Peyer's patch (tissue), 4 donors: ENCODE data around the gene HLA-DOB.

ENCODE experiments used
- POLR2A ChIP-seq, 2 donors: fragments of 450-650 bp; IDR thresholded peaks; one replicate each; pipeline ENCODE4 v1.5.1; 2017; ENCODE audit warnings: antibody characterized with exemption in 2 of 2, mild to moderate bottlenecking in 2 of 2, moderate library complexity in 2 of 2
- TF ChIP-seq, protein P1 (sequence below), 6 experiments: fragments of 450-650 bp in 4 of 6; fragments of 200-600 bp in 2 of 6; sonication (generic) in 1 of 6; IDR thresholded peaks; one replicate each; pipeline ENCODE4 v1.5.1; 2017 to 2019; ENCODE audit warnings: antibody characterized with exemption in 6 of 6, mild to moderate bottlenecking in 3 of 6, moderate library complexity in 1 of 6

DNA sequence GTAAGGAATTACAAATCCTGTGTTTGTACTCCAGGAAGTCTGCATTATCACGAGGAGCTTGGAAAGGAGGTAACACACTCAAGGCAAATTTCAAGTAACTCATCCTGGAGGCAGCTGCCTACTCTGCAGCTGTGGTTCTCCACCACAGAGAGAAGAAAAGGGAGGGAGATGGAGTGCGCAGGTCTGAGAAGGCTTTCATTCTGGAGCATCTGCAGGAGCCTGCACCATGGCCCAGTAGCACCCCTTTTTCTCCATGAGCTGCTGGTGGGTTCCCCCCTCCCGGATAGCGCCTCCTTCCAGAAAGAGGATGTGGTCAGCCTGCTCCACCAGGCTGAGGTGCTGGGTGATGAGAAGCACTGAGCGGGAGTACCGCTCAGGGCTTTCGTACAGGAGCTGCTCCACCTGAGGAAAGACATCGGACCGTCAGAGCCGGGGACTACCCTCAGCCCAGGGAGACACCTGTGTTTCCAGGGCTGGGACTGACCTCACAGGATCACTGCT, 28.6 kb upstream of the HLA-DOB start:
- TF ChIP-seq, protein P1, sequence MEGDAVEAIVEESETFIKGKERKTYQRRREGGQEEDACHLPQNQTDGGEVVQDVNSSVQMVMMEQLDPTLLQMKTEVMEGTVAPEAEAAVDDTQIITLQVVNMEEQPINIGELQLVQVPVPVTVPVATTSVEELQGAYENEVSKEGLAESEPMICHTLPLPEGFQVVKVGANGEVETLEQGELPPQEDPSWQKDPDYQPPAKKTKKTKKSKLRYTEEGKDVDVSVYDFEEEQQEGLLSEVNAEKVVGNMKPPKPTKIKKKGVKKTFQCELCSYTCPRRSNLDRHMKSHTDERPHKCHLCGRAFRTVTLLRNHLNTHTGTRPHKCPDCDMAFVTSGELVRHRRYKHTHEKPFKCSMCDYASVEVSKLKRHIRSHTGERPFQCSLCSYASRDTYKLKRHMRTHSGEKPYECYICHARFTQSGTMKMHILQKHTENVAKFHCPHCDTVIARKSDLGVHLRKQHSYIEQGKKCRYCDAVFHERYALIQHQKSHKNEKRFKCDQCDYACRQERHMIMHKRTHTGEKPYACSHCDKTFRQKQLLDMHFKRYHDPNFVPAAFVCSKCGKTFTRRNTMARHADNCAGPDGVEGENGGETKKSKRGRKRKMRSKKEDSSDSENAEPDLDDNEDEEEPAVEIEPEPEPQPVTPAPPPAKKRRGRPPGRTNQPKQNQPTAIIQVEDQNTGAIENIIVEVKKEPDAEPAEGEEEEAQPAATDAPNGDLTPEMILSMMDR (IDR thresholded peaks at IDR 0.05), result no peak
- TF ChIP-seq POLR2A (IDR thresholded peaks at IDR 0.05), result no peak
